MM.1S (cell line): ENCODE measurements around the gene PACC1.

Experiments
- DNase-seq: peaks from one replicate; pipeline ENCODE4 v3.0.0-alpha.2; 2015
- H2AFZ ChIP-seq: fragments of 300-600 bp; sonication (generic); 2 replicates; pipeline ENCODE4 v1.6.0; 2016; ENCODE audit warnings: antibody characterized with exemption, low read length
- H3F3A ChIP-seq: fragments of 300-600 bp; sonication (generic); 2 replicates; pipeline ENCODE4 v1.6.1; 2016; ENCODE audit warnings: mild to moderate bottlenecking, antibody characterized with exemption, low read length, moderate library complexity, mixed read lengths; ENCODE audit not compliant: insufficient read depth
- H3K27ac ChIP-seq: fragments of 300-600 bp; sonication (generic); 2 replicates; pipeline ENCODE4 v1.5.1; 2016; ENCODE audit warnings: mild to moderate bottlenecking, low read length
- H3K27me3 ChIP-seq: fragments of 300-600 bp; sonication (generic); replicated peaks from 2 replicates; pipeline ENCODE4 v1.6.0; 2016; ENCODE audit warnings: low read length; ENCODE audit not compliant: insufficient read depth
- H3K36me3 ChIP-seq: fragments of 300-600 bp; sonication (generic); replicated peaks from 2 replicates; pipeline ENCODE4 v1.6.1; 2016; ENCODE audit warnings: mild to moderate bottlenecking, low read length, mixed read lengths; ENCODE audit not compliant: insufficient read depth
- H3K4me1 ChIP-seq: fragments of 300-600 bp; sonication (generic); 2 replicates; pipeline ENCODE4 v1.6.1; 2016; ENCODE audit warnings: low read length, mixed read lengths
- H3K4me2 ChIP-seq: fragments of 300-600 bp; sonication (generic); 2 replicates; pipeline ENCODE4 v1.6.0; 2016; ENCODE audit warnings: low read depth, low read length
- H3K4me3 ChIP-seq: fragments of 300-600 bp; sonication (generic); 2 replicates; pipeline ENCODE4 v1.5.1; 2016; ENCODE audit warnings: low read length, mixed read lengths
- H3K79me2 ChIP-seq: fragments of 300-600 bp; sonication (generic); 2 replicates; pipeline ENCODE4 v1.6.1; 2016; ENCODE audit warnings: mixed run types, low read length, mixed read lengths
- H3K9ac ChIP-seq: fragments of 300-600 bp; sonication (generic); 2 replicates; pipeline ENCODE4 v1.6.1; 2016; ENCODE audit warnings: low read length, mixed read lengths
- H3K9me2 ChIP-seq: fragments of 300-600 bp; sonication (generic); replicated peaks from 2 replicates; pipeline ENCODE4 v1.6.1; 2016; ENCODE audit warnings: mild to moderate bottlenecking, low read length, mixed read lengths; ENCODE audit not compliant: insufficient read depth
- H3K9me3 ChIP-seq: fragments of 300-600 bp; sonication (generic); replicated peaks from 2 replicates; pipeline ENCODE4 v1.6.1; 2016; ENCODE audit warnings: mild to moderate bottlenecking, low read length, mixed read lengths; ENCODE audit not compliant: insufficient read depth
- H4K20me1 ChIP-seq: fragments of 300-600 bp; sonication (generic); 2 replicates; pipeline ENCODE4 v1.6.1; 2016; ENCODE audit warnings: mild to moderate bottlenecking, low read length, moderate library complexity, mixed read lengths; ENCODE audit not compliant: insufficient read depth
- EZH2 ChIP-seq: fragments of 300-600 bp; sonication (generic); optimal IDR thresholded peaks from 2 replicates; pipeline ENCODE3; 2017; ENCODE audit warnings: low read depth, mild to moderate bottlenecking, antibody characterized with exemption, low read length, mixed read lengths
- EZH2phosphoT487 ChIP-seq: fragments of 300-600 bp; sonication (generic); IDR thresholded peaks from 2 replicates; pipeline ENCODE4 v1.6.1; 2018; ENCODE audit warnings: antibody characterized with exemption, low read length
- TF ChIP-seq, protein P1 (sequence below): fragments of 300-600 bp; sonication (generic); IDR thresholded peaks from 2 replicates; pipeline ENCODE4 v1.5.1; 2016; ENCODE audit warnings: antibody characterized with exemption, low read length, mixed read lengths

The PACC1 gene

DNA sequence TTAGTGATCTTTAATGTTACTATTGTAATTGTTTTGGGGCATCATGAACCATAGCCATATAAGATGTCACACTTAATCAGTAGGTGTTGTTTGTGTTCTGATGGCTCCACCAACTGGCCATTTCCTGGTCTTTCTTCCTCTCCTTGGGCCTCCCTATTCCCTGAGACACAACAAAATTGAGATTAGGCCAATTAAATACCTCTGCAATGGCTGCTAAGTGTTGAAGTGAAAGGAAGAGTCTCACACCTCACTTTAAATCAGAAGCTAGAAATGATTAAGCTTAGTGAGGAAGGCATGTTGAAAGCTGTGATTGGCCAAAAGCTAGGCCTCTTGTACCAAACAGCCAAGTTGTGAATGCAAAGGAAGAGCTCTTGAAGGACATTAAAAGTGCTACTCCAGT, 98.8 kb downstream of the PACC1 start:
- no peaks in the 10 kb centered on the region for H3K36me3 ChIP-seq
- H3F3A ChIP-seq = no peaks in the 10 kb centered on the region; the same call in 1 of the 2 replicates
- H3K9me2 ChIP-seq = no peaks in the 10 kb centered on the region
- H3K4me1 ChIP-seq = no peaks in the 10 kb centered on the region
- no peak overlapping the region for H3K4me2 ChIP-seq
- H3K79me2 ChIP-seq = peaks cover 39% of the 10 kb centered on the region
- no peak overlapping the region for H3K27ac ChIP-seq
- no peaks in the 10 kb centered on the region for H3K9me3 ChIP-seq
- H3K9ac ChIP-seq = no peak overlapping the region
- H2AFZ ChIP-seq = no peak overlapping the region
- H4K20me1 ChIP-seq = no peaks in the 10 kb centered on the region; the same call in 1 of the 2 replicates
- peak; percentile 22 for DNase-seq
- H3K27me3 ChIP-seq = no peaks in the 10 kb centered on the region
- no peak overlapping the region for H3K4me3 ChIP-seq
- TF ChIP-seq EZH2phosphoT487 = no peak
- TF ChIP-seq, protein P1, sequence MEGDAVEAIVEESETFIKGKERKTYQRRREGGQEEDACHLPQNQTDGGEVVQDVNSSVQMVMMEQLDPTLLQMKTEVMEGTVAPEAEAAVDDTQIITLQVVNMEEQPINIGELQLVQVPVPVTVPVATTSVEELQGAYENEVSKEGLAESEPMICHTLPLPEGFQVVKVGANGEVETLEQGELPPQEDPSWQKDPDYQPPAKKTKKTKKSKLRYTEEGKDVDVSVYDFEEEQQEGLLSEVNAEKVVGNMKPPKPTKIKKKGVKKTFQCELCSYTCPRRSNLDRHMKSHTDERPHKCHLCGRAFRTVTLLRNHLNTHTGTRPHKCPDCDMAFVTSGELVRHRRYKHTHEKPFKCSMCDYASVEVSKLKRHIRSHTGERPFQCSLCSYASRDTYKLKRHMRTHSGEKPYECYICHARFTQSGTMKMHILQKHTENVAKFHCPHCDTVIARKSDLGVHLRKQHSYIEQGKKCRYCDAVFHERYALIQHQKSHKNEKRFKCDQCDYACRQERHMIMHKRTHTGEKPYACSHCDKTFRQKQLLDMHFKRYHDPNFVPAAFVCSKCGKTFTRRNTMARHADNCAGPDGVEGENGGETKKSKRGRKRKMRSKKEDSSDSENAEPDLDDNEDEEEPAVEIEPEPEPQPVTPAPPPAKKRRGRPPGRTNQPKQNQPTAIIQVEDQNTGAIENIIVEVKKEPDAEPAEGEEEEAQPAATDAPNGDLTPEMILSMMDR = peak; percentile 37

DNA sequence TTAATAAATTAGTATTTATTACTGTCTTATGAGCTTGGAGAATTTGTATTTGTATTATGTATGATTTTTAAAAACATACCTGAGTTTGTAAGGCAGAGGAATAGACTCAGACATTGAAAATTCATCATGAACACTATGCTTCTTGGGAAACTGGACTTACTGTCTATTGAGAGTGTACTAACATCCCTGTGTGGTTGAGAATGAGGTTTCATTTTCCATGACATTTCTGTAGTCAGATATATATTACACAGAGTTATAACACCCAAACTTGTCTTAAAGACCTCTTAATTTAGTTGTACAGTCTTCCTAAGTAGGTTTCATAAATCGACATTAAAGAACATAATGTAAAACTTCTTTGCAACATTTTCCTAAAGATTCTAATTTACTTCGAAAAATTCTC, 99.5 kb downstream of the PACC1 start:
- H3K36me3 ChIP-seq = no peaks in the 10 kb centered on the region
- H3K4me3 ChIP-seq = no peak overlapping the region
- H3K9me2 ChIP-seq = no peaks in the 10 kb centered on the region
- no peak overlapping the region for H3K27ac ChIP-seq
- no peaks in the 10 kb centered on the region for H3K9me3 ChIP-seq
- H3K4me1 ChIP-seq = no peaks in the 10 kb centered on the region
- no peak overlapping the region for H3K9ac ChIP-seq
- H3K4me2 ChIP-seq = no peak overlapping the region
- TF ChIP-seq EZH2phosphoT487 = no peak
- TF ChIP-seq, protein P1 = no peak
- no peak for TF ChIP-seq EZH2
- DNase-seq = no peak
- H3F3A ChIP-seq = no peaks in the 10 kb centered on the region; the same call in 1 of the 2 replicates
- peaks cover 46% of the 10 kb centered on the region for H3K79me2 ChIP-seq
- no peak overlapping the region for H2AFZ ChIP-seq
- no peaks in the 10 kb centered on the region; the same call in 1 of the 2 replicates for H4K20me1 ChIP-seq
- H3K27me3 ChIP-seq = no peaks in the 10 kb centered on the region
